ENCODE data around the gene SDK1.

SDK1 gene

DNA sequence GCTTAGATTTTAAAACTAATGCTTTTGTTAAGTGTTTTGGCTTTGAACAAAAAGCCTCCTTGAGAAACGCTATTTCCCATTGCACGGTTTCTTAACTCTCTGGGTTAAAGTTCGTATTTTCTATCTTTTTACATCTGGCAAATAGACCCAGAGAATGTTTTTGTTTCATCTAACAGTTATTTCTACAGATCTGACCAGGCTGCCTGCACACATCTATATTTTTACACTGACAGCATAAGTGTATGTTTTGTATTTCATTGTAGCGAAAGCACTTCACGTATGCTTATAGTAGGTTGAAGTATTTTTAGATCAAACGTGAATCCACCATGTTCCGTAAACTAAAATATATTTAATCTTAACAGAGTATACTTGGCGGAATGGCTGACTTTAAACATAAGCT lies 477.3 kb downstream of the SDK1 start:
- Histone ChIP-seq H2AFZ (ENCODE audit: insufficient read depth, low read length, poor library complexity) (no peak overlapping the region), H3K18ac (ENCODE audit: low read length) (no peak overlapping the region), H3K79me2 (ENCODE audit: control insufficient read depth, insufficient read depth, low read length, poor library complexity) (no peaks in the 10 kb centered on the region), H3K14ac (ENCODE audit: low read length) (no peak overlapping the region), H3K9ac (ENCODE audit: low read length) (no peak overlapping the region), H3K4me2 (ENCODE audit: low read length) (no peak overlapping the region), H2AK5ac (ENCODE audit: low read length) (no peak overlapping the region), H2BK12ac (ENCODE audit: low read length) (no peak overlapping the region), H2BK120ac (ENCODE audit: insufficient read depth, low read length, poor library complexity) (no peak overlapping the region), H3K27me3 (ENCODE audit: insufficient read depth, low read length) (no peaks in the 10 kb centered on the region), H3K4me1 (ENCODE audit: control insufficient read depth in 1 of 2, insufficient read depth in 2 of 2, low read length in 2 of 2) (no peaks in the 10 kb centered on the region), H4K91ac (ENCODE audit: low read depth, low read length) (no peak overlapping the region), H3K79me1 (ENCODE audit: low read length) (no peaks in the 10 kb centered on the region), H3K27ac (ENCODE audit: low read depth, low read length) (no peak overlapping the region), H4K12ac (ENCODE audit: low read depth, low read length) (no peak overlapping the region), H3K4ac (ENCODE audit: low read depth, low read length) (no peak overlapping the region), H3K4me3 (ENCODE audit: low read depth, low read length) (no peak overlapping the region), H3K36me3 (ENCODE audit: control insufficient read depth in 1 of 2, insufficient read depth in 2 of 2, low read length in 2 of 2) (no peaks in the 10 kb centered on the region), H3K23ac (ENCODE audit: low read length) (no peak overlapping the region), H2BK5ac (ENCODE audit: low read depth, low read length, poor library complexity) (no peak overlapping the region), H4K8ac (ENCODE audit: low read depth, low read length) (no peak overlapping the region), H3K9me3 (ENCODE audit: insufficient read depth, low read depth, low read length) (peaks cover 3% of the 10 kb centered on the region)
- DNase-seq: no peak
- WGBS (ENCODE audit: extremely low coverage, insufficient coverage, insufficient read length): no CpG with 5 or more reads among the region's 8 CpGs

DNA sequence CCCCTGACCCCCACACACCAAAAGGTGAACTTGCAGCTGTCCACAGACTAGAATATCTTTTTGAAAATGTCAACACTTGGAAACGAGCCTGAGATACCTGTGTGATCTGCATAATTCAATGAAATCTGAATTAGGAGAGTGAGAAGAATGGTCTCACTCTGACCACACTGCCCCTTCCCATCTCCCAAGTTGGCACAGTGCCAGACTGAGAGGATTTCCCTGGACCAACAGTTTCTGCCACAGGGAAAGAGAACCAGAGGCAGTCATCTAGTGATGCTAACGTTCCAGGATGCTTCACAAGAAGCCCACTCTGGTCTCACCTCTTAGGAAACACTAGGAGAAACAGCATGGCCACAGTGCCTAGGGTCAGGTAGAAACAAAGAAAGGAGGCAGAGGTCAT lies 479.0 kb downstream of the SDK1 start:
- DNase-seq: no peak
- no peak overlapping the region for H3K4ac ChIP-seq (ENCODE audit: low read depth, low read length)
- H3K27ac ChIP-seq (ENCODE audit: low read depth, low read length): no peak overlapping the region
- H3K14ac ChIP-seq (ENCODE audit: low read length): no peak overlapping the region
- no peak overlapping the region for H2BK5ac ChIP-seq (ENCODE audit: low read depth, low read length, poor library complexity)
- H3K4me1 ChIP-seq (ENCODE audit: control insufficient read depth in 1 of 2, insufficient read depth in 2 of 2, low read length in 2 of 2): no peaks in the 10 kb centered on the region
- H4K91ac ChIP-seq (ENCODE audit: low read depth, low read length): no peak overlapping the region
- no peak overlapping the region for H4K12ac ChIP-seq (ENCODE audit: low read depth, low read length)
- no peaks in the 10 kb centered on the region for H3K36me3 ChIP-seq (ENCODE audit: control insufficient read depth in 1 of 2, insufficient read depth in 2 of 2, low read length in 2 of 2)
- no peak overlapping the region for H2AFZ ChIP-seq (ENCODE audit: insufficient read depth, low read length, poor library complexity)
- WGBS (ENCODE audit: extremely low coverage, insufficient coverage, insufficient read length): no CpG with 5 or more reads among the region's 2 CpGs
- no peak overlapping the region for H3K23ac ChIP-seq (ENCODE audit: low read length)
- peaks cover 3% of the 10 kb centered on the region for H3K9me3 ChIP-seq (ENCODE audit: insufficient read depth, low read depth, low read length)
- no peak overlapping the region for H3K4me3 ChIP-seq (ENCODE audit: low read depth, low read length)
- H2BK120ac ChIP-seq (ENCODE audit: insufficient read depth, low read length, poor library complexity): no peak overlapping the region
- no peak overlapping the region for H4K8ac ChIP-seq (ENCODE audit: low read depth, low read length)
- no peak overlapping the region for H2AK5ac ChIP-seq (ENCODE audit: low read length)
- no peak overlapping the region for H3K4me2 ChIP-seq (ENCODE audit: low read length)
- H2BK12ac ChIP-seq (ENCODE audit: low read length): no peak overlapping the region
- H3K27me3 ChIP-seq (ENCODE audit: insufficient read depth, low read length): no peaks in the 10 kb centered on the region
- H3K79me2 ChIP-seq (ENCODE audit: control insufficient read depth, insufficient read depth, low read length, poor library complexity): no peaks in the 10 kb centered on the region
- H3K9ac ChIP-seq (ENCODE audit: low read length): no peak overlapping the region
- H3K18ac ChIP-seq (ENCODE audit: low read length): no peak overlapping the region
- H3K79me1 ChIP-seq (ENCODE audit: low read length): no peaks in the 10 kb centered on the region

DNA sequence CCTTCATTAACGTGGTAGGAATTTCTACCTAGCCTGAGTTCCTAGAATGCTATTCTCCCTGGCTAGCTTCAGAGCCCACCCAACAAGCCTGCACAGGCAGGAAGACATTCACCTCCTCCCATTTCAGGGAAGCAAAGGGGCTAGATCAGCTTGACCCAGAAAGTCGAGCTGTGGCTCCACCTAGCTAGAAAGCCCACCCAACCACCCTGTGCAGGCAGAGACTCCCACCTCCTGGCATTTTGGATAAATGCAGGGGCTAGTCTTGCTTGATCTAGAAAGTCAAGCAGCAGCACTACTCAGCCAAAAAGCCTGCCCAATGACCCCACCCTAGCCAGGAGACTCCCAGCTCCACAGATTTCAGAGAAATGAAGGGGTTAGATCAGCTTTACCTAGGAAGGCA lies 479.5 kb downstream of the SDK1 start:
- DNase-seq: no peak
- no peak overlapping the region for H4K12ac ChIP-seq (ENCODE audit: low read depth, low read length)
- H4K91ac ChIP-seq (ENCODE audit: low read depth, low read length): no peak overlapping the region
- no peaks in the 10 kb centered on the region for H3K4me1 ChIP-seq (ENCODE audit: control insufficient read depth in 1 of 2, insufficient read depth in 2 of 2, low read length in 2 of 2)
- H3K79me2 ChIP-seq (ENCODE audit: control insufficient read depth, insufficient read depth, low read length, poor library complexity): no peaks in the 10 kb centered on the region
- H3K27ac ChIP-seq (ENCODE audit: low read depth, low read length): no peak overlapping the region
- H3K9me3 ChIP-seq (ENCODE audit: insufficient read depth, low read depth, low read length): peaks cover 3% of the 10 kb centered on the region
- H3K4ac ChIP-seq (ENCODE audit: low read depth, low read length): no peak overlapping the region
- H3K79me1 ChIP-seq (ENCODE audit: low read length): no peaks in the 10 kb centered on the region
- no peak overlapping the region for H3K18ac ChIP-seq (ENCODE audit: low read length)
- no peak overlapping the region for H2BK5ac ChIP-seq (ENCODE audit: low read depth, low read length, poor library complexity)
- H2BK120ac ChIP-seq (ENCODE audit: insufficient read depth, low read length, poor library complexity): no peak overlapping the region
- H3K23ac ChIP-seq (ENCODE audit: low read length): no peak overlapping the region
- no peak overlapping the region for H2AFZ ChIP-seq (ENCODE audit: insufficient read depth, low read length, poor library complexity)
- H3K4me3 ChIP-seq (ENCODE audit: low read depth, low read length): no peak overlapping the region
- H2AK5ac ChIP-seq (ENCODE audit: low read length): no peak overlapping the region
- H3K27me3 ChIP-seq (ENCODE audit: insufficient read depth, low read length): no peaks in the 10 kb centered on the region
- H2BK12ac ChIP-seq (ENCODE audit: low read length): no peak overlapping the region
- H3K9ac ChIP-seq (ENCODE audit: low read length): no peak overlapping the region
- no CpG with 5 or more reads among the region's 2 CpGs for WGBS (ENCODE audit: extremely low coverage, insufficient coverage, insufficient read length)
- H3K36me3 ChIP-seq (ENCODE audit: control insufficient read depth in 1 of 2, insufficient read depth in 2 of 2, low read length in 2 of 2): no peaks in the 10 kb centered on the region
- no peak overlapping the region for H4K8ac ChIP-seq (ENCODE audit: low read depth, low read length)
- H3K14ac ChIP-seq (ENCODE audit: low read length): no peak overlapping the region
- H3K4me2 ChIP-seq (ENCODE audit: low read length): no peak overlapping the region

DNA sequence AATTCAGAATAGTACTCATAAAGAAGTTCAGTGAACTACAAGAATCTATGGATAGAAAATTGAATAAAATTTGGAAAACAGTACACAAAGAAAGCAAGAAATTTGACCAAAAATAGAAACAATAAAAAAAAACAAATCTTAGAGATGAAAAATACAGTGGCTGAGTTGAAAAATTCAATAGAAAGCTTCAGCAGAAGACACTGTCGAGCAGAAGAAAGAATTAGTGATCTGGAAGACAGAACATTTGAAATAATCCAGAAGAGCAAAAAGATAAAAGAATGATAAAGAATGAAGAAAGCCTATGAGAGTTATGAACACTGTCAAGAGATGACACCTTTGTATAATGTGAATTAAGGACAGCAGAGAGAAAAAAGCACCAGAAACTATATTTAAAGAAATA lies 480.6 kb downstream of the SDK1 start:
- WGBS (ENCODE audit: extremely low coverage, insufficient coverage, insufficient read length): no CpG with 5 or more reads among the region's 1 CpG
- Histone ChIP-seq H4K12ac (ENCODE audit: low read depth, low read length) (no peak overlapping the region), H2BK120ac (ENCODE audit: insufficient read depth, low read length, poor library complexity) (no peak overlapping the region), H2BK5ac (ENCODE audit: low read depth, low read length, poor library complexity) (no peak overlapping the region), H3K9me3 (ENCODE audit: insufficient read depth, low read depth, low read length) (peaks cover 3% of the 10 kb centered on the region), H3K79me2 (ENCODE audit: control insufficient read depth, insufficient read depth, low read length, poor library complexity) (no peaks in the 10 kb centered on the region), H3K4me3 (ENCODE audit: low read depth, low read length) (no peak overlapping the region), H3K4me2 (ENCODE audit: low read length) (no peak overlapping the region), H4K8ac (ENCODE audit: low read depth, low read length) (no peak overlapping the region), H3K4ac (ENCODE audit: low read depth, low read length) (no peak overlapping the region), H3K79me1 (ENCODE audit: low read length) (no peaks in the 10 kb centered on the region), H2AK5ac (ENCODE audit: low read length) (no peak overlapping the region), H3K9ac (ENCODE audit: low read length) (no peak overlapping the region), H3K27me3 (ENCODE audit: insufficient read depth, low read length) (no peaks in the 10 kb centered on the region), H3K4me1 (ENCODE audit: control insufficient read depth in 1 of 2, insufficient read depth in 2 of 2, low read length in 2 of 2) (no peaks in the 10 kb centered on the region), H2BK12ac (ENCODE audit: low read length) (no peak overlapping the region), H3K18ac (ENCODE audit: low read length) (no peak overlapping the region), H3K27ac (ENCODE audit: low read depth, low read length) (no peak overlapping the region), H2AFZ (ENCODE audit: insufficient read depth, low read length, poor library complexity) (no peak overlapping the region), H3K14ac (ENCODE audit: low read length) (no peak overlapping the region), H3K36me3 (ENCODE audit: control insufficient read depth in 1 of 2, insufficient read depth in 2 of 2, low read length in 2 of 2) (no peaks in the 10 kb centered on the region), H3K23ac (ENCODE audit: low read length) (no peak overlapping the region), H4K91ac (ENCODE audit: low read depth, low read length) (no peak overlapping the region)
- no peak for DNase-seq

Data from trophoblast cell (in vitro differentiated cells and primary cell).